Endothelial cell (in vitro differentiated cells): ENCODE measurements around the gene FAM9B. TPM values are rescaled to one million over a fixed set of nuclear protein-coding genes. Genes with fewer than 3 reads are reported as not detected.

Source experiments
- DNase-seq: peaks from one replicate; pipeline ENCODE4 v3.0.0; 2021; ENCODE audit warnings: low spot score
- H3K27ac Mint-ChIP-seq: one replicate; pipeline ENCODE4 v1.8.0; 2021; ENCODE audit warnings: mixed read lengths, inconsistent platforms; ENCODE audit not compliant: unreplicated experiment
- H3K27me3 Mint-ChIP-seq: one replicate; pipeline ENCODE4 v1.8.0; 2021; ENCODE audit warnings: mild to moderate bottlenecking, moderate library complexity, mixed read lengths, inconsistent platforms; ENCODE audit not compliant: unreplicated experiment
- H3K36me3 Mint-ChIP-seq: one replicate; pipeline ENCODE4 v1.8.0; 2021; ENCODE audit warnings: mild to moderate bottlenecking, low read depth, mixed read lengths, inconsistent platforms; ENCODE audit not compliant: unreplicated experiment
- H3K4me1 Mint-ChIP-seq: one replicate; pipeline ENCODE4 v1.8.0; 2021; ENCODE audit warnings: mild to moderate bottlenecking, mixed read lengths, inconsistent platforms; ENCODE audit not compliant: unreplicated experiment
- H3K4me3 Mint-ChIP-seq: one replicate; pipeline ENCODE4 v1.8.0; 2021; ENCODE audit warnings: mild to moderate bottlenecking, mixed read lengths, inconsistent platforms; ENCODE audit not compliant: unreplicated experiment
- H3K9me3 Mint-ChIP-seq: one replicate; pipeline ENCODE4 v1.8.0; 2021; ENCODE audit warnings: mixed read lengths, inconsistent platforms; ENCODE audit not compliant: unreplicated experiment
- long read RNA-seq: library from polyadenylated mRNA; unstranded; transcript quantifications from one replicate; pipeline ENCODE4 v2.0.0, GENCODE V29; 2020; ENCODE audit not compliant: unreplicated experiment
- total RNA-seq: library from RNA; stranded (reverse); fragmentation: NEBNext Ultra II Directional; extraction: Animal tissue kit (Norgen Biotek cat#: 25700); gene quantifications from one replicate; pipeline ENCODE4 v1.2.1, GENCODE V29; 2021; ENCODE audit not compliant: unreplicated experiment
- TF ChIP-seq, protein P1 (sequence below): fragments of 200-600 bp; sonication (generic); IDR thresholded peaks from one replicate; pipeline ENCODE4 v1.5.0; 2021; ENCODE audit warnings: antibody characterized with exemption; ENCODE audit not compliant: unreplicated experiment

FAM9B gene
- total RNA-seq: not detected
- long read RNA-seq: 0 reads

DNA sequence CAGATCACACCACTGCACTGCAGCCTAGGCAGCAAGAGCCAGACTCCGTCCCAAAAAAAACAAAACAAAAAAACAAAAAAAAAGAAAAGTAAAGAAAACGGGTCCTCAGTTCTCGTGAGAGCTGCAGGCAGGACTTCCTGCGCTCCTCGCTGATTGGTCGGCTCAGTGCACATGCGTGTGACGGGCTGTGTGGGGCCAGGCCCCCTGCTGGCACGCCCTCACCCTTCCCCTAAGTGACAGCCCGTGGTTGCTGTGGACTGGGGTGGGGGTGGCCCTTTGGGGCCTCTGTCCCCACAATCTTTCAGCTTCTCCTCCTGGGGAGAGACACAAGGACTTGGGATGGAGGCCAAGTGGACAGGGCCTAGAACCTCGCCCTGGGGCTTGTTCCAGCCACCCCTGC, at the start of gene FAM9B:
Gene FAM9B, minus strand, starts transcription at position 139 of the 400 bp plus-strand sequence. CDS start 1,141 bp downstream, outside the sequence.
- TF ChIP-seq, protein P1, sequence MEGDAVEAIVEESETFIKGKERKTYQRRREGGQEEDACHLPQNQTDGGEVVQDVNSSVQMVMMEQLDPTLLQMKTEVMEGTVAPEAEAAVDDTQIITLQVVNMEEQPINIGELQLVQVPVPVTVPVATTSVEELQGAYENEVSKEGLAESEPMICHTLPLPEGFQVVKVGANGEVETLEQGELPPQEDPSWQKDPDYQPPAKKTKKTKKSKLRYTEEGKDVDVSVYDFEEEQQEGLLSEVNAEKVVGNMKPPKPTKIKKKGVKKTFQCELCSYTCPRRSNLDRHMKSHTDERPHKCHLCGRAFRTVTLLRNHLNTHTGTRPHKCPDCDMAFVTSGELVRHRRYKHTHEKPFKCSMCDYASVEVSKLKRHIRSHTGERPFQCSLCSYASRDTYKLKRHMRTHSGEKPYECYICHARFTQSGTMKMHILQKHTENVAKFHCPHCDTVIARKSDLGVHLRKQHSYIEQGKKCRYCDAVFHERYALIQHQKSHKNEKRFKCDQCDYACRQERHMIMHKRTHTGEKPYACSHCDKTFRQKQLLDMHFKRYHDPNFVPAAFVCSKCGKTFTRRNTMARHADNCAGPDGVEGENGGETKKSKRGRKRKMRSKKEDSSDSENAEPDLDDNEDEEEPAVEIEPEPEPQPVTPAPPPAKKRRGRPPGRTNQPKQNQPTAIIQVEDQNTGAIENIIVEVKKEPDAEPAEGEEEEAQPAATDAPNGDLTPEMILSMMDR: no peak
- Mint-ChIP-seq H3K27ac (no peak within 1 kb of the TSS), H3K4me3 (no peak within 1 kb of the TSS), H3K27me3 (peaks cover 2% of the 10 kb centered on the region), H3K36me3 (no peaks in the 10 kb centered on the region), H3K9me3 (no peaks in the 10 kb centered on the region), H3K4me1 (no peaks in the 10 kb centered on the region)
- DNase-seq: no peak

DNA sequence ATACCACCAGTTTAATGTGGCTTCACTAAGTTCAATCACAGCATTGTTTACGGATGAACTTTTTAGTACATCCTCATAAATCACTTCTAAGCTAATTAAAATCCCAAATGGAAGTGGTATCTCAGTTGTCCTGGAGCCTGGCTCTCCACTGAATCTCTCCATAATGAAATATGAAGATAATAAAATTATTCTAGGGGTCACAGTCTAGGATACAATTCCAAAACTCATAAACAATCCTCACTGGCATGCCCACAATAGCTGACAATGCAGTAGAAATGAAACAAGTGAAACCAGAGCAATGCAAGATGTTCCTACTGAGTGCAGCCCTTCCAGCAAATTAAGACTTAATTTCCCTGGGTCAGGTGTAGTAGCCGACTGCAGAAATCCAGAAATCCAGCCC, 47.3 kb upstream of the FAM9B start:
- no peak overlapping the region for H3K27ac Mint-ChIP-seq
- H3K9me3 Mint-ChIP-seq: no peaks in the 10 kb centered on the region
- no peaks in the 10 kb centered on the region for H3K36me3 Mint-ChIP-seq
- H3K27me3 Mint-ChIP-seq: no peaks in the 10 kb centered on the region
- DNase-seq: no peak
- TF ChIP-seq, protein P1: no peak
- no peak overlapping the region for H3K4me3 Mint-ChIP-seq
- no peaks in the 10 kb centered on the region for H3K4me1 Mint-ChIP-seq

DNA sequence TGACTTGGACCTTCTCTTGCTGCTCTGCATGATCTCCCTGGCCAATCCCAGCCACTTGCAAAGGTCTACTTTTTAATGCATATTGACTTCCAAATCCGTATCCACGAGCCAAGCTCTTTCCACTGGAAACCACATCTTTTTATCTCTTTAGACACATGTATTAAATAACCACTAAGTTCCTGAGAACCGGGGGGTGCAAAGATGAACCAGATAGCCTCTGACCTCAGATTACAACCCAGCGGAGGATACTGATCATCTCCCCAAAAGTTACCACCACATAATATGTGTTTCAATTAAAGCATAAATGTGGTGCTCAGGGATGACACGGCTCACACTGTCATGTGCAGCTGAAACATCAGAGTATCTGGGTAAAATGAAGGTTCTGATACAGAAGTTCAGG, 40.4 kb upstream of the FAM9B start:
- Mint-ChIP-seq H3K36me3 (no peaks in the 10 kb centered on the region), H3K4me3 (no peak overlapping the region), H3K9me3 (no peaks in the 10 kb centered on the region), H3K27me3 (peaks cover 2% of the 10 kb centered on the region), H3K27ac (no peak overlapping the region), H3K4me1 (no peaks in the 10 kb centered on the region)
- DNase-seq: no peak
- TF ChIP-seq, protein P1: no peak

DNA sequence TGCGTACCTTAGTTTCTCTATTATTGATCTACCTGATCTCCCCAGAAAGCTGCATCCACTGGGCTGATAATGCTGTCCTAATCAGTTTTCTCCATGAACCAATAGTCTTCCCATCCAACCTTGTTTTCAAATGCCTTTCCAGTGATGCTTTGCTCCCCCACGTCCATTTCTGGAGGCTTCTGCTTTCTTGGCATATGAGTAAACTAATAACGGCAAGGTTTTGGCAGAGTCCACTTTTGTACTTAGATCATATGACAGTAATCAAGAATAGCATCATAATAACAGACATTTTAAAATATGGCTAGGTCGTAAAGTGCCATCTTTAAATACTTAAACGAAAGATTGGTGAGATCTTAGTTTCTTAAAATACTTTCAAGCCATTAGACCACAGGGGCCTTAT, 38.4 kb upstream of the FAM9B start:
- Mint-ChIP-seq H3K4me1 (no peaks in the 10 kb centered on the region), H3K9me3 (no peaks in the 10 kb centered on the region), H3K4me3 (no peak overlapping the region), H3K27me3 (peaks cover 2% of the 10 kb centered on the region), H3K36me3 (no peaks in the 10 kb centered on the region), H3K27ac (no peak overlapping the region)
- TF ChIP-seq, protein P1: no peak
- no peak for DNase-seq

DNA sequence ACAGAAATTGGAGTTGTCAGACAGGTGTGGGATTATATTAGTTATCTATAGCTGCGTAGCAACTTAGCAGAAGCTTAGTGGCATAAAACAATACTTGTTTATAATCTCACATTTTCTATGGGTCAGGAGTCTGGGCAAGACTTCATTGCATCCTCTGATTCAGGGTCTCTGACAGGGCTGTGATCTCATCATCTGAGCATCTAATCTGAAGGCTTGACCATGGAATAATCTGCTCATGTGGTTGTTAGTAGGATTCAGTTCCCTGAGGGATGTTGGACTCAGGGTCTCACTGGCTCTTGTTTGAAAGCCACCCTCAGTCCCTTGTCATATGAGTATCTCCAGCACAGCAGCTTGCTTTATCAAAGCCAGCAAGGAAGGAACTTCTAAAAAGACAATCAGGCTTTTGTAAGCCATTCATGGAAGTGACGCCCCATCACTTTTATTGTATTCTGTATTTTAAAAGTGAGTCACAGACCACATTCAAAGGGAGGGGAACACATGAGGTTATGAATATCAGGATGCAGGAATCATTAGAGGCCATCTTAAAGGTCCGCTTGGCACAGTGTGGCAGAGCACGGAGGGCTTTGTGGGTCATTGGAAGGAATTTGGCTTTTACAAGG, 37.2 kb upstream of the FAM9B start:
- no peak for DNase-seq
- Mint-ChIP-seq H3K4me1 (no peaks in the 10 kb centered on the region), H3K36me3 (no peaks in the 10 kb centered on the region), H3K4me3 (no peak overlapping the region), H3K27me3 (peaks cover 2% of the 10 kb centered on the region), H3K27ac (no peak overlapping the region), H3K9me3 (no peaks in the 10 kb centered on the region)
- TF ChIP-seq, protein P1: no peak
